Keratinocyte (primary cell): ENCODE measurements around the gene NLGN2. TPM values are rescaled to one million over a fixed set of nuclear protein-coding genes. Genes with fewer than 3 reads are reported as not detected.

ENCODE experiments used
- DNase-seq: peaks from one replicate; pipeline ENCODE4 v3.0.0-alpha.2; 2011; ENCODE audit warnings: low read depth, missing footprints, low spot score
- FAIRE-seq: peaks from 2 replicates; lab custom pipeline; 2011; peaks lifted over from hg19 to GRCh38; lab: Jason Lieb, UNC
- H2AFZ ChIP-seq: 2 replicates; pipeline ENCODE4 v1.6.0; 2012; ENCODE audit warnings: low read length, control low read depth, inconsistent platforms; ENCODE audit not compliant: control insufficient read depth
- H3K27ac ChIP-seq: 2 replicates; pipeline ENCODE4 v1.5.1; 2011; ENCODE audit warnings: low read length; ENCODE audit not compliant: control insufficient read depth, insufficient read depth
- H3K27me3 ChIP-seq: 3 replicates; pipeline ENCODE4 v1.6.0; 2011; ENCODE audit warnings: low read length; ENCODE audit not compliant: control insufficient read depth, insufficient read depth; ENCODE audit errors: extremely low read depth
- H3K36me3 ChIP-seq, 2 experiments: 2 replicates in 1 of 2; 3 replicates in 1 of 2; pipeline ENCODE4 v1.5.1; 2011; ENCODE audit warnings: low read length in 2 of 2, mild to moderate bottlenecking in 1 of 2; ENCODE audit not compliant: control insufficient read depth in 2 of 2, insufficient read depth in 2 of 2; ENCODE audit errors: extremely low read depth in 1 of 2
- H3K4me1 ChIP-seq: 3 replicates; pipeline ENCODE4 v1.5.1; 2011; ENCODE audit warnings: low read length; ENCODE audit not compliant: control insufficient read depth, insufficient read depth; ENCODE audit errors: extremely low read depth
- H3K4me2 ChIP-seq: 3 replicates; pipeline ENCODE4 v1.6.0; 2011; ENCODE audit warnings: low read depth, low read length; ENCODE audit not compliant: control insufficient read depth, insufficient read depth; ENCODE audit errors: extremely low read depth
- H3K4me3 ChIP-seq, 3 experiments: fragments of 200-600 bp in 1 of 3; sonication (generic) in 1 of 3; 2 replicates in 2 of 3; 3 replicates in 1 of 3; pipeline ENCODE4 v1.5.1; 2011 to 2016; ENCODE audit warnings: low read length in 3 of 3, mild to moderate bottlenecking in 3 of 3, control low read depth in 2 of 3, inconsistent platforms in 1 of 3, low read depth in 1 of 3, mixed read lengths in 1 of 3, mixed run types in 1 of 3, moderate library complexity in 1 of 3; ENCODE audit not compliant: control insufficient read depth in 2 of 3, insufficient read depth in 2 of 3; ENCODE audit errors: extremely low read depth in 1 of 3
- H3K79me2 ChIP-seq: 2 replicates; pipeline ENCODE4 v1.6.0; 2012; ENCODE audit warnings: low read length; ENCODE audit not compliant: control insufficient read depth, insufficient read depth
- H3K9ac ChIP-seq: 3 replicates; pipeline ENCODE4 v1.6.0; 2011; ENCODE audit warnings: low read length; ENCODE audit not compliant: control insufficient read depth, insufficient read depth; ENCODE audit errors: extremely low read depth
- H3K9me1 ChIP-seq: 3 replicates; pipeline ENCODE4 v1.6.0; 2011; ENCODE audit warnings: low read length; ENCODE audit not compliant: control insufficient read depth, insufficient read depth; ENCODE audit errors: extremely low read depth
- H3K9me3 ChIP-seq: 2 replicates; pipeline ENCODE4 v1.5.1; 2012; ENCODE audit warnings: low read depth, low read length; ENCODE audit not compliant: control insufficient read depth
- H4K20me1 ChIP-seq: 3 replicates; pipeline ENCODE4 v1.6.0; 2011; ENCODE audit warnings: low read length; ENCODE audit not compliant: control insufficient read depth, insufficient read depth; ENCODE audit errors: extremely low read depth
- EZH2 ChIP-seq: IDR thresholded peaks from one replicate; pipeline ENCODE4 v1.6.1; 2012; ENCODE audit warnings: inconsistent platforms, mild to moderate bottlenecking, low read length, moderate library complexity
- dilution Hi-C: fragments of 300-500 bp; cut with MboI; formaldehyde crosslinking; loops from one replicate; pipeline ENCODE4 v1.7.0; 2020; ENCODE audit warnings: low sequenced_read_pairs; ENCODE audit not compliant: extremely low pct_ligation_motif_present
- polyA plus RNA-seq, 5 experiments: library from polyadenylated mRNA; depleted of rRNA in 3 of 5; stranded (reverse) in 3 of 5; stranded (forward) in 1 of 5; unstranded in 1 of 5; fragments of >200 nt; gene quantifications; 1 replicate in 1 of 5; 2 replicates in 3 of 5; 3 replicates in 1 of 5; pipeline versions ENCODE4 v1.2.1 to v1.2.3, GENCODE V29; 2011 to 2012; ENCODE audit warnings: missing spikeins in 2 of 5, low read depth in 1 of 5, low replicate concordance in 1 of 5
- TF ChIP-seq, protein P1 (sequence below), 3 experiments: IDR thresholded peaks in 1 of 3; conservative IDR thresholded peaks in 1 of 3; optimal IDR thresholded peaks in 1 of 3; 2 replicates in 2 of 3; 3 replicates in 1 of 3; pipeline versions ENCODE3 to v1.5.1; 2011; ENCODE audit warnings: low read length in 3 of 3, mild to moderate bottlenecking in 3 of 3, moderate library complexity in 2 of 3, control low read depth in 1 of 3, inconsistent platforms in 1 of 3; ENCODE audit not compliant: insufficient read depth in 2 of 3; ENCODE audit errors: extremely low read depth in 1 of 3

NLGN2 gene
- polyA plus RNA-seq, 1 donor (not counting 4 experiments of a cell fraction or from before 2014, with no cell fraction given) = 2.5 TPM

GRCh38 chr17:7407082-7407481, 563 bp upstream of the NLGN2 start:
- Histone ChIP-seq H3K27ac (no peak overlapping the region), H3K9me3 (no peaks in the 10 kb centered on the region), H3K27me3 (no peaks in the 10 kb centered on the region), H3K9ac (no peak overlapping the region), H3K4me2 (no peak overlapping the region), H4K20me1 (no peaks in the 10 kb centered on the region), H3K79me2 (peaks cover 5% of the 10 kb centered on the region), H3K9me1 (no peaks in the 10 kb centered on the region), H3K4me3 (no peak overlapping the region), H3K36me3 (peaks cover 0 to 4% of the 10 kb centered on the region in 2 experiments), H3K4me1 (peaks cover 15% of the 10 kb centered on the region), H2AFZ (no peak overlapping the region)
- dilution Hi-C loops = no loop called here
- no peak for FAIRE-seq
- TF ChIP-seq, protein P1, sequence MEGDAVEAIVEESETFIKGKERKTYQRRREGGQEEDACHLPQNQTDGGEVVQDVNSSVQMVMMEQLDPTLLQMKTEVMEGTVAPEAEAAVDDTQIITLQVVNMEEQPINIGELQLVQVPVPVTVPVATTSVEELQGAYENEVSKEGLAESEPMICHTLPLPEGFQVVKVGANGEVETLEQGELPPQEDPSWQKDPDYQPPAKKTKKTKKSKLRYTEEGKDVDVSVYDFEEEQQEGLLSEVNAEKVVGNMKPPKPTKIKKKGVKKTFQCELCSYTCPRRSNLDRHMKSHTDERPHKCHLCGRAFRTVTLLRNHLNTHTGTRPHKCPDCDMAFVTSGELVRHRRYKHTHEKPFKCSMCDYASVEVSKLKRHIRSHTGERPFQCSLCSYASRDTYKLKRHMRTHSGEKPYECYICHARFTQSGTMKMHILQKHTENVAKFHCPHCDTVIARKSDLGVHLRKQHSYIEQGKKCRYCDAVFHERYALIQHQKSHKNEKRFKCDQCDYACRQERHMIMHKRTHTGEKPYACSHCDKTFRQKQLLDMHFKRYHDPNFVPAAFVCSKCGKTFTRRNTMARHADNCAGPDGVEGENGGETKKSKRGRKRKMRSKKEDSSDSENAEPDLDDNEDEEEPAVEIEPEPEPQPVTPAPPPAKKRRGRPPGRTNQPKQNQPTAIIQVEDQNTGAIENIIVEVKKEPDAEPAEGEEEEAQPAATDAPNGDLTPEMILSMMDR (optimal IDR thresholded peaks at IDR 0.05 in 1 of 3, IDR thresholded peaks at IDR 0.05 in 1 of 3, conservative IDR thresholded peaks at IDR 0.05 in 1 of 3; ENCODE audit: extremely low read depth in 1 of 3, insufficient read depth in 2 of 3, low read length in 3 of 3) = no peak
- no peak for TF ChIP-seq EZH2
- no peak for DNase-seq

GRCh38 chr17:7408252-7408727, 645 bp downstream of the NLGN2 start:
- Histone ChIP-seq H3K9me3 (no peaks in the 10 kb centered on the region), H4K20me1 (no peaks in the 10 kb centered on the region), H3K79me2 (peaks cover under 1% of the 10 kb centered on the region), H3K4me1 (peaks cover 12% of the 10 kb centered on the region), H3K9ac (no peak overlapping the region), H3K4me3 (no peak overlapping the region), H3K27me3 (no peaks in the 10 kb centered on the region), H2AFZ (no peak overlapping the region), H3K4me2 (no peak overlapping the region), H3K27ac (no peak overlapping the region), H3K36me3 (peaks cover 0 to 4% of the 10 kb centered on the region in 2 experiments), H3K9me1 (no peaks in the 10 kb centered on the region)
- FAIRE-seq (no peak), DNase-seq (no peak)
- dilution Hi-C loops = no loop called here
- TF ChIP-seq, protein P1 (optimal IDR thresholded peaks at IDR 0.05 in 1 of 3, IDR thresholded peaks at IDR 0.05 in 1 of 3, conservative IDR thresholded peaks at IDR 0.05 in 1 of 3; ENCODE audit: extremely low read depth in 1 of 3, insufficient read depth in 2 of 3, low read length in 3 of 3) = no peak
- no peak for TF ChIP-seq EZH2
